Activated CD4-positive, alpha-beta T cell treated with anti-CD3 and anti-CD28 coated beads, Interleukin-10, Interleukin-2, amounts not matched to agents 100 ng/mL and 50 ng/mL, durations not matched to agents 16 hours and 8 hours (primary cell): ENCODE measurements around the gene MICU2.
"Not testable (repeated sequence)": the region's sequence is repeated elsewhere in the genome, so short reads cannot be mapped to it uniquely, and the experiment has no call there.

Source experiments
- DNase-seq: peaks from one replicate; pipeline ENCODE4 v3.0.0-alpha.2; 2020

Gene MICU2

GRCh38 chr13:21594715-21595545, 9.0 kb downstream of the MICU2 start:
- DNase-seq, result no peak

GRCh38 chr13:21590665-21591456, 13.1 kb downstream of the MICU2 start:
- DNase-seq, result not testable (repeated sequence)

DNA sequence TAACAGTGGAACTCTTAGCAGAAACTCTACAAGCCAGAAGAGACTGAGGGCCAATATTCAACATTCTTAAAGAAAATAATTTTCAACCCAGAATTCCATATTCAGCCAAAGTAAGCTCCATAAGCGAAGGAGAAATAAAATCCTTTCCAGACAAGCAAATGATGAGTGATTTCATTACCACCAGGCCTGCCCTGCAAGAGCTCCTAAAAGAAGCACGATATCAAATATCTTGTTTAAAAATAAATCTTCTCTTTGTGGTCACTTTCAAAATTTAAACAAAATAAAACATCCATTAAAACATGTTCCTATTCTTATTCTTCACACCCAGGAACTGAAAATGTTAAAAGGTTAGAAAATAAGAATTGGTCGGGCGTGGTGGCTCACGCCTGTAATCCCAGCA, 13.7 kb downstream of the MICU2 start:
- no peak for DNase-seq

DNA sequence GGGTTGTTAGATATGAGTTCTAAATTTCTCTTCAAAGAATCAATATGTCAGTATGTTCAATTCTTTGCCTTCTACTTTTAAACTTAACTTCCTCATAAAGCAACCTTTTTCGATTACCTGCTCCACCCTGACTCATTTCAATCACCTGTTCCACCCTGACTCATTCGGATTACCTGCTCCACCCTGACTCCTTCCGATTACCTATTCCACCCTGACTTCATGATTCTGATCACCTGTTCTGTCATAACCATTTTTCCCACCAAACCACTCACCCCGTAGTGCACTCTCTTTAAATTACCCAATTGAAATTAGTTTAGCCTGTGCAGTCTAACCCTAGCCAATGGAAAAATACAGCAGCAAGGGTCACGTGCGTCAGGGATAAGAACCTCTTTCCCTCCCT, 14.5 kb downstream of the MICU2 start:
- not testable (repeated sequence) for DNase-seq

- not testable (repeated sequence) for DNase-seq
These were observed 15.6 kb downstream of the MICU2 start for GRCh38 chr13:21588411-21588810.

DNA sequence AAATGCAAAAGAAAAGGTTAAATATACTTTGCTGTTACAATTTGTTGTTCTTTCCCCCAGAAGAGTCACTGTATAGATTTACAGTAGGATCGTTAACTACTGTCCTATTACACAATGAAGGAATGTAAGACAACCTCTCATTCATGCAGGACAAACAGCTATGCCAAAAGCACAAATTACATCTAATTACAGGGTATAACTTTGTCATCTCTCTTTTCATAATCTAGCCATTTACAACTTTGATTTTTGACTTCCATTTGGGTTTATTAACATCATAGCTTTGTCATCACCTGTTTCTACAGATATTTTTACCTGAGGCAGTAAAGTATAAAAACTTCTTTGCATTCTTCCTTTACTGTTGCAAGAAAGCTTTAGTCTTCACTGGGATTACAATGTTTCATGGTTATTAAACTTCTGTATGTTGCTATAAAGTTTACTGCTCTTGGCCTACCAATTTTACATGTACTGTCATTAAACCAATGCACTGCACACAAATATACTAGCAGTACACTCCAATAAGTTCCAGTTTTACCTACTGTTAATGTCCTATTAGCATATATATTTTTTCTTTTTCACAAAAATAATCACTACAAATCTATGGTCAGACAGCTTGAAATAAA, 18.9 kb downstream of the MICU2 start:
- no peak for DNase-seq

DNA sequence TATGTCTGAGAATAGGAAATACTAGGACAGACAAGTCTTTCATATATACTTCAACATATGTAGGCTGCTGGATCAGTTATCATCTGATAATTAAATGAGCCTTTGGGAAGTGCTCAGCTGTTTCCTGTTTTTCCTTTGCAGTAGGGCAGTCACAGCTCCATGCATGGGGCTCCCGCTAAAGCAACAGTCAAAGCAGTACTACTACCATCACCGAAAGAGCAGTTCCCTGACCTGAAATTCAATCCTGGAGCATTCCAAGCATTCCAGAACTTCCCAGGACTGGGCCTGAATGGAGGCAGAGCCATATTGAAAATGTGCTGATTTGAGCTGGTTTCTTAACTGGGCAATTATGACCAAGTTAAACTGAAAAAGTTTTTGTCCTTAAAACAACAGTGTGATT, 20.5 kb downstream of the MICU2 start:
- no peak for DNase-seq

DNA sequence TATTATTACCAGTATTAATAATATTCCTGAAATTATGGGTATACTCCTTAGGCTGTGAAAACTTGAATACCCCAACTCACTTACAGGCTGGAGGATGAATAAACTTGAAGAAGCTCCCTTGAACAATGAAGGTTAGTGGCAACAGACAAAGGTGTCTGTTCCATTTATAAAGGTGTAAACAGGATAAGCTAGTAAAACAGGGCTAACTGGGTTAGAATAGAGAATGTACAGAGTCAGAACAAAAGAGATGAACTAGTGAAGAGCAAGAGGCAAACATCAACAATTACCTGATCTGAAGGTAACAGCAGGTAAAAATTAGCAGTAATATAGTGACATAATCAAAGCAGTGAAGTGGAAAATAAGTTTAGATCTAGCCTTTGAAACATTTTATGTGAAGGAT, 23.2 kb downstream of the MICU2 start:
- no peak for DNase-seq

GRCh38 chr13:21579754-21580316, 24.1 kb downstream of the MICU2 start:
- DNase-seq, result peak; percentile 74

DNA sequence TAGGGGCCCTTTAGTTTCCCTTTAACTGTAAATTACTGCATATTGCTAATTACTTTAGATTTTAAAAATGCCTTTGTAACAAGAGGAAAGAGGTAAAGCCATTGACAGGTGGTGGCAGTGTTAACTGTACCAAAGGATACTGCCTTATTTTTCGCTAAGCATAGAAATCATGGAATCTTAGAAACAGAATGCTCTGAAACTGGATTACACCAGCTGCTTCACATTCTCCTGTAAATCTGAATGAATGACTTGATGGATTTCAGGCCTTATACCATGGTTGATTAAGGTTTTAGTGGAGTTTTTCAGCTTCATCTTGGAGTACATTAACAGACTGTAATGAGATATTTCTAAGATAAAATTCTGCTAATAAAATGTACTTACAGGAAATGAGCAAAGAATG, 25.2 kb downstream of the MICU2 start:
- no peak for DNase-seq

GRCh38 chr13:21576426-21576825, 27.5 kb downstream of the MICU2 start:
- DNase-seq, result no peak

DNA sequence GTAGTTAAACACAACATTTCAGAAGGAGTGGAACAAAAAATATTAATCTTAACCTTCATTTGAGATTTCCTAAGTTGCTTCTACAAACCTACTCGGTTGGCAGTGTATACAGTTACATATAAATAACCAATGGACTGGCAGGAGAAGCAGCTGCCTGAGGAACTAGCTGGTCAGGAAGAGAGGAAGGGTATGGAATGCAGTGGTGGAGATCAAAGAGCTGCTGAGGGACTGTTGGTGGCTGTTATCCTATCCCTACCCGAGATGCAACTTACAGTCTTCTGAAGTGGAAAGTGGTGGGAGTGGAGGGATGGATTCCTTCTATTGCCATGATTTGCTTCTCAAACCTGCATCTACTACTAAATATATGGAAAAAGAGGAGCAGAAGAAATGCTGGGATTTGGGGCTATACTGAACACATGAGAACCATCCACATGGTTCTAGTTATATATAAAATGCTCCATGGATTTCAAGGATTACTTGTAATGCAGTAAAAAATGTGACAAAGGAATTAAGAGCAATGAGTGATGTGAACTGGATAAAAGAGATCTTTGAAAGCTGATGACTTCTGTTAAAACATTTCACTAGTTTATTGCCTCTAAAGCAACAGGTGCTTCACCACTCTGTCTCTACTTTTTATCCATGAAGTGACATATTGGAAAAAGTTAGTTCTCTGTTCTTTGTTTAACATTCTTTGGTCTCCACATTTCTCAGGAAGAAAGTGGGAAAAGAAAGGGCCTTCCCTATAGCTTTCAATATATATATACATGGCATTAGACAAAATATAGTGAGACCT, 29.9 kb downstream of the MICU2 start:
- no peak for DNase-seq

DNA sequence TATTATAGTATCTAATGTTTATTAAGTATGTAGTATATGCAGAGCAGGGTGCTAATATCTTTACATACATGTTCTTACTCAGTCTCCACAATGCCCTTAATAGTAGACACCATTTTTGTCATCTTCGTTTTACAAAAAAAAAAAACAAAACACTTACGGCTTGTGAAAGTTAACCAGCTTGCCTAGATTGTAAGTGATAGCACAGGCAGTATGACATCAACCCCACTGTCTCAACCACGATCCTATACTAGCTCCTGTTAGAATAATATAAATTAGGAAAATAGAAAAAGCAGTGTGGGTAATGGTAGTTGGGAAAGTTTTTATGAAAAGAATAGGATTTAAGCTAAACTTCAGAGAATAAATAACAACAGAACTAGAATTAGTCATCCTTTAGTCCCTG, 34.3 kb downstream of the MICU2 start:
- DNase-seq, result no peak

- no peak for DNase-seq
These were observed 35.1 kb downstream of the MICU2 start for GRCh38 chr13:21568854-21569253.

GRCh38 chr13:21567714-21568113, 36.3 kb downstream of the MICU2 start:
- peak; percentile 21 for DNase-seq

GRCh38 chr13:21557995-21558394, 46.0 kb downstream of the MICU2 start:
- DNase-seq, result peak; percentile 35

DNA sequence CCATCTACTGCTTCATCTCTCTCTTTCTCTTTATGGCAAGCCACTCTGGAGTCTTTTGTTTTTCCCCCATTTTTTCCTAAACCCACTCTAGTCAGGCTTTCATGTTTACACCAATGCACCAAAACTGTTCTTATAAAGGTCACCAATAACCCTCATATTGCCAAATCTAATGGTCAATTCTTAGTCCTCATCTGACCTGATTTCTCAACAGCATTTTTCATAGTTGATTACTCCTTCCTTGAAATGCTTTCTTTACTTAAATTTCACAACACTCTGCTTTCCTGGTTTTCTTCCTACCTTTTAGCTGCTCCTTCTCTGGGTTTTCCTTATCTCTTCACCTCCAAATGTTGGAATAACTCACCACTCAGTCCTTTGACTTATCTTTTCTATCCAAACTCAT, 47.9 kb downstream of the MICU2 start:
- no peak for DNase-seq

DNA sequence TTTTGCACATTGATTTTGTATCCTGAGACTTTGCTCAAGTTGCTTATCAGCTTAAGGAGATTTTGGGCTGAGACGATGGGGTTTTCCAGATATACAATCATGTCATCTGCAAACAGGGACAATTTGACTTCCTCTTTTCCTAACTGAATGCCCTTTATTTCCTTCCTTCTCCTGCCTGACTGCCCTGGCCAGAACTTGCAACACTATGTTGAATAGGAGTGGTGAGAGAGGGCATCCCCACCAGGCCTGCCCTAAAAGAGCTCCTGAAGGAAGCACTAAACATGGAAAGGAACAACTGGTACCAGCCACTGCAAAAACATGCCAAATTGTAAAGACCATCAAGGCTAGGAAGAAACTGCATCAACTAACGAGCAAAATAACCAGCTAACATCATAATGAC, 50.7 kb downstream of the MICU2 start:
- not testable (repeated sequence) for DNase-seq

DNA sequence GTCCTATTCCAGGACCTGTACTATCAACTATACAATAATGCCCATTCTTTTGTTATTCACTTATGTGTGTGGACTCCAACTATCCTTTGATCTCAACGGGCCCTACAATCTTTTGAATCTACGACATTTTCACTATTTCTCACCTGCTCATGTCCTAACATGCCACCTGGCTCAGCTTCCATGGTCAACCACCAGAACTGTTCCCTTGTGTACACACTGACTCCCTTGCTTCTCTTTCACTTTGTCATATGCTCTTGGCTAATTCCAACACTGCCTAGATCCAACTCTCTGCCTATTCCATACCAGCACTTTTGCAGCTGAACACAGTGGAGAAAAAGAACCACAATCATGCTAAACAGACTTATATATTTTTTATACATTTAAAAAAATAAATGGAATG, 53.1 kb downstream of the MICU2 start:
- no peak for DNase-seq

- no peak for DNase-seq
These were observed 54.3 kb downstream of the MICU2 start for GRCh38 chr13:21549633-21550032.

- DNase-seq, result no peak
These were observed 55.4 kb downstream of the MICU2 start for GRCh38 chr13:21548577-21548976.

GRCh38 chr13:21546372-21546771, 57.6 kb downstream of the MICU2 start:
- DNase-seq, result no peak

DNA sequence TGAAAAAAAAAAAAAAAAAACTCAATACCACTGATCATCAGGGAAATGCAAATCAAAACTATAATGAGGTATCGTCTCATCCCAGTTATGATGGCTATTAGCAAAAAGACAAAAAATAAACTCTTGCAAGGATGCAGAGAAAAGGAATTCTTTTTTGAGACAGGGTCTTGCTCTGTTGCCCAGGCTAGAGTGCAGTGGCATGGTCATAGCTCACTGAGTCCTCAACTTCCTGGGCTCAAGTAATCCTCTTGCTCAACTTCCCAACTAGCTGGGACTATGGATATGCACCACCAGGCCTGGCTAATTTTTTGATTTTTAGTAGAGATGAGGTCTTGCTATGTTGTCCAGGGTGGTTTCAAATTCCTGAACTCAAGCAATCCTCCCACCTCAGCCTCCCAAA, 59.5 kb downstream of the MICU2 start:
- DNase-seq, result no peak
